Measurements from ENCODE around the gene TMCC3.

GRCh38 chr12:94595152-94595551 lies 55.2 kb downstream of the TMCC3 start:
- TF ChIP-seq CTCF (IDR thresholded peaks at IDR 0.05): no peak
- TF ChIP-seq, protein P1, sequence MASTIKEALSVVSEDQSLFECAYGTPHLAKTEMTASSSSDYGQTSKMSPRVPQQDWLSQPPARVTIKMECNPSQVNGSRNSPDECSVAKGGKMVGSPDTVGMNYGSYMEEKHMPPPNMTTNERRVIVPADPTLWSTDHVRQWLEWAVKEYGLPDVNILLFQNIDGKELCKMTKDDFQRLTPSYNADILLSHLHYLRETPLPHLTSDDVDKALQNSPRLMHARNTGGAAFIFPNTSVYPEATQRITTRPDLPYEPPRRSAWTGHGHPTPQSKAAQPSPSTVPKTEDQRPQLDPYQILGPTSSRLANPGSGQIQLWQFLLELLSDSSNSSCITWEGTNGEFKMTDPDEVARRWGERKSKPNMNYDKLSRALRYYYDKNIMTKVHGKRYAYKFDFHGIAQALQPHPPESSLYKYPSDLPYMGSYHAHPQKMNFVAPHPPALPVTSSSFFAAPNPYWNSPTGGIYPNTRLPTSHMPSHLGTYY (CRISPR knock-in tag; IDR thresholded peaks at IDR 0.05): no peak
- TF ChIP-seq CREB1 (CRISPR knock-in tag; IDR thresholded peaks at IDR 0.05): no peak
- TF ChIP-seq, protein P2, sequence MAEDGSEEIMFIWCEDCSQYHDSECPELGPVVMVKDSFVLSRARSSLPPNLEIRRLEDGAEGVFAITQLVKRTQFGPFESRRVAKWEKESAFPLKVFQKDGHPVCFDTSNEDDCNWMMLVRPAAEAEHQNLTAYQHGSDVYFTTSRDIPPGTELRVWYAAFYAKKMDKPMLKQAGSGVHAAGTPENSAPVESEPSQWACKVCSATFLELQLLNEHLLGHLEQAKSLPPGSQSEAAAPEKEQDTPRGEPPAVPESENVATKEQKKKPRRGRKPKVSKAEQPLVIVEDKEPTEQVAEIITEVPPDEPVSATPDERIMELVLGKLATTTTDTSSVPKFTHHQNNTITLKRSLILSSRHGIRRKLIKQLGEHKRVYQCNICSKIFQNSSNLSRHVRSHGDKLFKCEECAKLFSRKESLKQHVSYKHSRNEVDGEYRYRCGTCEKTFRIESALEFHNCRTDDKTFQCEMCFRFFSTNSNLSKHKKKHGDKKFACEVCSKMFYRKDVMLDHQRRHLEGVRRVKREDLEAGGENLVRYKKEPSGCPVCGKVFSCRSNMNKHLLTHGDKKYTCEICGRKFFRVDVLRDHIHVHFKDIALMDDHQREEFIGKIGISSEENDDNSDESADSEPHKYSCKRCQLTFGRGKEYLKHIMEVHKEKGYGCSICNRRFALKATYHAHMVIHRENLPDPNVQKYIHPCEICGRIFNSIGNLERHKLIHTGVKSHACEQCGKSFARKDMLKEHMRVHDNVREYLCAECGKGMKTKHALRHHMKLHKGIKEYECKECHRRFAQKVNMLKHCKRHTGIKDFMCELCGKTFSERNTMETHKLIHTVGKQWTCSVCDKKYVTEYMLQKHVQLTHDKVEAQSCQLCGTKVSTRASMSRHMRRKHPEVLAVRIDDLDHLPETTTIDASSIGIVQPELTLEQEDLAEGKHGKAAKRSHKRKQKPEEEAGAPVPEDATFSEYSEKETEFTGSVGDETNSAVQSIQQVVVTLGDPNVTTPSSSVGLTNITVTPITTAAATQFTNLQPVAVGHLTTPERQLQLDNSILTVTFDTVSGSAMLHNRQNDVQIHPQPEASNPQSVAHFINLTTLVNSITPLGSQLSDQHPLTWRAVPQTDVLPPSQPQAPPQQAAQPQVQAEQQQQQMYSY (CRISPR knock-in tag; IDR thresholded peaks at IDR 0.05): no peak
- no peak for TF ChIP-seq TEAD4 (CRISPR knock-in tag; IDR thresholded peaks at IDR 0.05)
- TF ChIP-seq ATF1 (CRISPR knock-in tag; IDR thresholded peaks at IDR 0.05): no peak
- no peak for TF ChIP-seq HMGXB4 (CRISPR knock-in tag; IDR thresholded peaks at IDR 0.05)
- no peak for TF ChIP-seq SMAD3 (CRISPR knock-in tag; IDR thresholded peaks at IDR 0.05; ENCODE audit: borderline replicate concordance)
